SIG-M5 (cell line): ENCODE measurements around the gene RABGEF1.
"Not testable (repeated sequence)": the region's sequence is repeated elsewhere in the genome, so short reads cannot be mapped to it uniquely, and the experiment has no call there.

Source experiments
- DNase-seq: peaks from one replicate; lab custom pipeline; 2025; lab: John Stamatoyannopoulos, UW

Gene RABGEF1

GRCh38 chr7:66765322-66766025 lies 24.9 kb downstream of the RABGEF1 start:
- DNase-seq: not testable (repeated sequence)

GRCh38 chr7:66766041-66766440 lies 25.5 kb downstream of the RABGEF1 start:
- no peak for DNase-seq

- not testable (repeated sequence) for DNase-seq
Measured at GRCh38 chr7:66767486-66767885, 27.0 kb downstream of the RABGEF1 start.

- DNase-seq: no peak
Measured at GRCh38 chr7:66768865-66769832, 28.6 kb downstream of the RABGEF1 start.

GRCh38 chr7:66769833-66770512 lies 29.4 kb downstream of the RABGEF1 start:
- no peak for DNase-seq

GRCh38 chr7:66771795-66772194 lies 31.3 kb downstream of the RABGEF1 start:
- DNase-seq: no peak

- DNase-seq: not testable (repeated sequence)
Measured at GRCh38 chr7:66773744-66774143, 33.2 kb downstream of the RABGEF1 start.

- DNase-seq: not testable (repeated sequence)
Measured at GRCh38 chr7:66776383-66776782, 35.9 kb downstream of the RABGEF1 start.

- DNase-seq: no peak
Measured at GRCh38 chr7:66776800-66777442, 36.4 kb downstream of the RABGEF1 start.

GRCh38 chr7:66778201-66778600 lies 37.7 kb downstream of the RABGEF1 start:
- DNase-seq: no peak

- DNase-seq: no peak
Measured at GRCh38 chr7:66779669-66780409, 39.3 kb downstream of the RABGEF1 start.

GRCh38 chr7:66781408-66782090 lies 41.0 kb downstream of the RABGEF1 start:
- no peak for DNase-seq

GRCh38 chr7:66782875-66783274 lies 42.3 kb downstream of the RABGEF1 start:
- not testable (repeated sequence) for DNase-seq

GRCh38 chr7:66783887-66784595 lies 43.5 kb downstream of the RABGEF1 start:
- not testable (repeated sequence) for DNase-seq

GRCh38 chr7:66790196-66790595 lies 49.7 kb downstream of the RABGEF1 start:
- no peak for DNase-seq

- DNase-seq: no peak
Measured at GRCh38 chr7:66790725-66791124, 50.2 kb downstream of the RABGEF1 start.

GRCh38 chr7:66800591-66800990 lies 60.1 kb downstream of the RABGEF1 start:
- DNase-seq: no peak

- no peak for DNase-seq
Measured at GRCh38 chr7:66804001-66804400, 63.5 kb downstream of the RABGEF1 start.

GRCh38 chr7:66807736-66808135 lies 67.2 kb downstream of the RABGEF1 start:
- no peak for DNase-seq

GRCh38 chr7:66810716-66811115 lies 70.2 kb downstream of the RABGEF1 start:
- DNase-seq: no peak
